Osteoblast (primary cell): ENCODE data around the gene CDH4. TPM values are rescaled to one million over a fixed set of nuclear protein-coding genes. Genes with fewer than 3 reads are reported as not detected.

Source experiments
- DNase-seq: peaks from one replicate; pipeline ENCODE4 v3.0.0; 2011; ENCODE audit warnings: low spot score, mixed read lengths; ENCODE audit not compliant: insufficient read length; ENCODE audit errors: missing footprints
- H2AFZ ChIP-seq: 2 replicates; pipeline ENCODE4 v1.6.0; 2011; ENCODE audit warnings: mild to moderate bottlenecking, low read length
- H3K27ac ChIP-seq: 2 replicates; pipeline ENCODE4 v1.5.1; 2011; ENCODE audit warnings: mild to moderate bottlenecking, low read depth, low read length, moderate library complexity
- H3K27me3 ChIP-seq: 2 replicates; pipeline ENCODE4 v1.6.0; 2012; ENCODE audit warnings: mild to moderate bottlenecking, control low read depth, inconsistent platforms, low read length, moderate library complexity; ENCODE audit not compliant: insufficient read depth
- H3K36me3 ChIP-seq: 2 replicates; pipeline ENCODE4 v1.5.1; 2011; ENCODE audit warnings: mild to moderate bottlenecking, low read length, control low read depth, moderate library complexity; ENCODE audit not compliant: insufficient read depth
- H3K4me1 ChIP-seq: 2 replicates; pipeline ENCODE4 v1.5.1; 2011; ENCODE audit warnings: mild to moderate bottlenecking, low read length, control low read depth, moderate library complexity; ENCODE audit not compliant: insufficient read depth
- H3K4me2 ChIP-seq: 2 replicates; pipeline ENCODE4 v1.6.0; 2011; ENCODE audit warnings: mild to moderate bottlenecking, low read length; ENCODE audit not compliant: insufficient read depth
- H3K4me3 ChIP-seq: fragments of 200-600 bp; sonication (generic); 3 replicates; pipeline ENCODE4 v1.5.1; 2012; ENCODE audit warnings: mild to moderate bottlenecking, low read length, inconsistent platforms; ENCODE audit not compliant: insufficient read depth
- H3K79me2 ChIP-seq: 2 replicates; pipeline ENCODE4 v1.6.0; 2012; ENCODE audit warnings: mild to moderate bottlenecking, low read length, control low read depth, inconsistent platforms; ENCODE audit not compliant: insufficient read depth
- H3K9me3 ChIP-seq: 2 replicates; pipeline ENCODE4 v1.5.1; 2011; ENCODE audit warnings: low read depth, low read length, control low read depth
- H4K20me1 ChIP-seq: 2 replicates; pipeline ENCODE4 v1.6.0; 2012; ENCODE audit warnings: mild to moderate bottlenecking, low read length, control low read depth; ENCODE audit not compliant: insufficient read depth
- total RNA-seq: library from RNA; depleted of rRNA; stranded (reverse); fragments of >200 nt; gene quantifications from 2 replicates; pipeline ENCODE4 v1.2.3, GENCODE V29; 2012
- TF ChIP-seq, protein P1 (sequence below): IDR thresholded peaks from 2 replicates; pipeline ENCODE4 v1.5.1; 2011; ENCODE audit warnings: mild to moderate bottlenecking, low read depth, low read length, moderate library complexity; ENCODE audit errors: extremely low read depth

The CDH4 gene
- total RNA-seq, 1 donor, result 1.1 TPM

DNA sequence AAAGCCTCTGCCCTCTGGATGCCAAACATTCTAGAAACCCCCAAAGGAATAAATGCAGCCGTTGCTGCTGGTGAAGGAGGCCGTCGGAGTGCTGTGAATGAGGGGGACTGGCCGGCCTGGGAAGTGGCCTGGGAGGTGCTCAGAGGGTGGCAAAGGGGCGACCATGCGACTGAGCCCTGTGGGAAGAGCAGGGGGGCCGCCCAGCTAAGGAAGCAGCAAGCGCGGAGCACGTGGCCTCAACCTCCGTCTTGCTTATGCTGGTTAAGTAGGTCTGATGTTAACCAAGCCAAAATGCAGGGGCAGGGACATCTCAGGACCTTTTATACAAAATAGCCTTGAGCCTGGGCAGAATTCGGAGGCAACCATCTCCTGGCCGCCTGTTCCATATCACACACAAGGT is 432.1 kb downstream of the CDH4 start:
- no peak for DNase-seq
- Histone ChIP-seq H3K4me3 (no peak overlapping the region), H2AFZ (no peak overlapping the region), H3K36me3 (no peaks in the 10 kb centered on the region), H3K4me2 (no peak overlapping the region), H3K9me3 (no peaks in the 10 kb centered on the region), H3K27me3 (no peaks in the 10 kb centered on the region), H4K20me1 (no peaks in the 10 kb centered on the region), H3K79me2 (no peaks in the 10 kb centered on the region), H3K27ac (no peak overlapping the region), H3K4me1 (no peaks in the 10 kb centered on the region)
- TF ChIP-seq, protein P1, sequence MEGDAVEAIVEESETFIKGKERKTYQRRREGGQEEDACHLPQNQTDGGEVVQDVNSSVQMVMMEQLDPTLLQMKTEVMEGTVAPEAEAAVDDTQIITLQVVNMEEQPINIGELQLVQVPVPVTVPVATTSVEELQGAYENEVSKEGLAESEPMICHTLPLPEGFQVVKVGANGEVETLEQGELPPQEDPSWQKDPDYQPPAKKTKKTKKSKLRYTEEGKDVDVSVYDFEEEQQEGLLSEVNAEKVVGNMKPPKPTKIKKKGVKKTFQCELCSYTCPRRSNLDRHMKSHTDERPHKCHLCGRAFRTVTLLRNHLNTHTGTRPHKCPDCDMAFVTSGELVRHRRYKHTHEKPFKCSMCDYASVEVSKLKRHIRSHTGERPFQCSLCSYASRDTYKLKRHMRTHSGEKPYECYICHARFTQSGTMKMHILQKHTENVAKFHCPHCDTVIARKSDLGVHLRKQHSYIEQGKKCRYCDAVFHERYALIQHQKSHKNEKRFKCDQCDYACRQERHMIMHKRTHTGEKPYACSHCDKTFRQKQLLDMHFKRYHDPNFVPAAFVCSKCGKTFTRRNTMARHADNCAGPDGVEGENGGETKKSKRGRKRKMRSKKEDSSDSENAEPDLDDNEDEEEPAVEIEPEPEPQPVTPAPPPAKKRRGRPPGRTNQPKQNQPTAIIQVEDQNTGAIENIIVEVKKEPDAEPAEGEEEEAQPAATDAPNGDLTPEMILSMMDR, result no peak

DNA sequence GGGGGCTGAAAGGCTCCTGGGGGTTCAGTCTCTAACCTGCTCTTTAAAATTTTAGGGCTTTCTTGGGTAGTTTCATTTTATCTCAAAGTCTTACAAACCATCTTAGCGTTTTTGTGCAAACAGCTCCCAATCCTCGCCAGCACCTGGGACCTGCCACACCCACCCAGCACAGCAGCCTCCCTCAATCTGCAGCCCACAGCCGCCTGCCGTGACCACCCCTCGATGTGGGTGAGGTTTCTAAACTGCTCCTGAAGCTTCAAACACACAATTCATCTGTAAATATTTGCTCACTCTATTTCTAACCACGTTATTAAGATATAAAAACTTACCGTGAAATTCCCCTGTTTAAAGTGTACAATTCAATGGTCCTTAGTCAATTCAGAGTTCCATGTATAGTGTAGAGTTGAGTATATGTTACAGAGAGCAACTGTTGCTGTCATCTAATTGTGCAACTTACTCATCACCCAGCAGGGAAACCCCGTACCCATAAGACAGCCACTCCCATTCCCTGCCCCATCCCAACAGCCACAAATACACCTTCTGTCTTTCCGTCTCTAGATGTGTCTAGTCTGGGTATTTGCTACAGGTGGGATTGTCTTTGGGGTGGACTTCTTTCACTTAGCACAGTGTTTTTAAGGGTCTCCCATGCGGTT is 432.6 kb downstream of the CDH4 start:
- Histone ChIP-seq H3K4me2 (no peak overlapping the region), H3K4me3 (no peak overlapping the region), H4K20me1 (no peaks in the 10 kb centered on the region), H3K27ac (no peak overlapping the region), H3K79me2 (no peaks in the 10 kb centered on the region), H3K27me3 (no peaks in the 10 kb centered on the region), H3K36me3 (no peaks in the 10 kb centered on the region), H3K9me3 (no peaks in the 10 kb centered on the region), H2AFZ (no peak overlapping the region), H3K4me1 (no peaks in the 10 kb centered on the region)
- no peak for DNase-seq
- TF ChIP-seq, protein P1, result no peak

DNA sequence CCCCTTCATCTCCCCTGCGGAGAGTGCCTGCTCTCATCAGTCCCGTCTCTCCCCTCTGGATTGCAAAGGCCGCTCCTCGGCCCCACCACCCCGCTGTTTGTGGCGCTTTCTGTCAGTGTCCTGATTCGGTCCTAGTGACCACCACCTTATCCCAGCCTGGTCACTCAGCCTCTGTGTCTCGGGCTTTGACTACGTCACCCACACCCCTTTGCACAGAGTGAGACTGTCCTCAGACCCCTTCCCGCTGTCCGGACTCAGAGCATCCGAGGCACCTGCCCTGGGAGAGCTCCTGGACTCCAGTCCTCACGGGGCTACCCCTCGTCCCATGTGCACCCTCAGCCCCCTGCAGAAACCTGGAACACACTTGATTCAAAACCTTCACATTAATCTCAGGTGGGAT is 433.4 kb downstream of the CDH4 start:
- H3K4me3 ChIP-seq, result no peak overlapping the region
- H3K4me1 ChIP-seq, result no peaks in the 10 kb centered on the region
- no peaks in the 10 kb centered on the region for H3K9me3 ChIP-seq
- H2AFZ ChIP-seq, result no peak overlapping the region
- DNase-seq, result no peak
- TF ChIP-seq, protein P1, result no peak
- H3K79me2 ChIP-seq, result no peaks in the 10 kb centered on the region
- H3K4me2 ChIP-seq, result no peak overlapping the region
- H3K27ac ChIP-seq, result no peak overlapping the region
- no peaks in the 10 kb centered on the region for H3K36me3 ChIP-seq
- no peaks in the 10 kb centered on the region for H4K20me1 ChIP-seq
- no peaks in the 10 kb centered on the region for H3K27me3 ChIP-seq

DNA sequence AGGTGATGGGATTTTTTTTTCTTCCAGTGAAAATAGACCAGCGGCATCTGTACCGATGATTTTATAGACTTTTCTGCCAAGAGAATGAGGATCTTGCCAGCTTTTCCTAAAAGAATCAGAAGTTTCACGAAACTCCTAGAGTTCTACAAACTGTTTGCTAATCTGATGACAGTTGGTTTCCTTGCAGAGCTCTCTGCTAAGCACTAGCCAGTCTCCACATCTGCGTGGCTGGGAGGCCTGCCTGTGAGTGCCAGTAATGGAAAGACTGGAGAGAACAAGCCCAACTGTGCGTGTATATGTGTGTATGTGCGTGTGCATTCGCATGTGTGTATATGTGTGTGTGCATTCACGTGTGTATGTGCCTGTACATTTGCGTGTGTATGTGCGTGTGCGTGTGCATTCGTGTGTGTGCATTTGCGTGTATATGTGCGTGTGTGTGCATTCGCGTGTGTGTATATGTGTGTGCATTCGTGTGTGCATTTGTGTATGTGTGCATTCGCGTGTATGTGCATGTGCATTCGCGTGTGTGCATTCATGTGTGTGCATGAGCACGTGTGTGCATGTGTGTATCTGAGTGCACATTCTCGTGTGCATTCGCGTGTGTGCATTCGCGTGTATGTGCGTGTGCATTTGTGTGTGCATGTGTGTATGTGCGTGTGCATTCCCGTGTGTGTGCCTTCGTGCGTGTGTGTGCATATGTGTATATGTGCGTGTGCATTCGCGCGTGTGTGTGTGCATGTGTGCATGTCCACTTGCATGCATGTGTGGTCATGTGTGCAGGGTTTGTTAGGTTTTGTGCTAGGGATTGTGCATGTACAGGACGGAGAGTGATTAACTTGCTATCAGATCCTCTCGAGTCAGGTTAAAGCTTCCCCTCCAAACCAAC is 434.2 kb downstream of the CDH4 start:
- H3K27ac ChIP-seq, result no peak overlapping the region
- H3K27me3 ChIP-seq, result no peaks in the 10 kb centered on the region
- no peak overlapping the region for H3K4me2 ChIP-seq
- DNase-seq, result no peak
- H3K4me3 ChIP-seq, result no peak overlapping the region
- no peaks in the 10 kb centered on the region for H3K4me1 ChIP-seq
- no peaks in the 10 kb centered on the region for H3K79me2 ChIP-seq
- H2AFZ ChIP-seq, result no peak overlapping the region
- TF ChIP-seq, protein P1, result no peak
- H4K20me1 ChIP-seq, result no peaks in the 10 kb centered on the region
- H3K9me3 ChIP-seq, result no peaks in the 10 kb centered on the region
- no peaks in the 10 kb centered on the region for H3K36me3 ChIP-seq
